B cell (primary cell): ENCODE data around the gene MTFMT.

Source experiments
- CTCF ChIP-seq: fragments of 200-600 bp; IDR thresholded peaks from one replicate; pipeline ENCODE4 v1.8.0; 2022; ENCODE audit warnings: antibody characterized with exemption, mild to moderate bottlenecking
- EZH2 ChIP-seq: IDR thresholded peaks from 2 replicates; pipeline ENCODE4 v1.6.1; 2012; ENCODE audit warnings: borderline replicate concordance, low read depth, mild to moderate bottlenecking, moderate library complexity, low read length; ENCODE audit not compliant: insufficient read depth, poor library complexity, severe bottlenecking

- TF ChIP-seq CTCF (no peak), EZH2 (no peak)
Measured at GRCh38 chr15:65077291-65077980, 48.0 kb upstream of the MTFMT start.
